ENCODE data around the gene CTTNBP2NL. TPM values are rescaled to one million over a fixed set of nuclear protein-coding genes. Genes with fewer than 3 reads are reported as not detected.
A peak's percentile ranks its signal among the peaks of the same experiment; 100 is the strongest.
"Not testable (repeated sequence)": the region's sequence is repeated elsewhere in the genome, so short reads cannot be mapped to it uniquely, and the experiment has no call there.

The CTTNBP2NL gene
- polyA plus RNA-seq, 1 donor: 16.2 TPM

GRCh38 chr1:112470324-112470723 is 74.3 kb downstream of the CTTNBP2NL start:
- DNase-seq: not testable (repeated sequence)

DNA sequence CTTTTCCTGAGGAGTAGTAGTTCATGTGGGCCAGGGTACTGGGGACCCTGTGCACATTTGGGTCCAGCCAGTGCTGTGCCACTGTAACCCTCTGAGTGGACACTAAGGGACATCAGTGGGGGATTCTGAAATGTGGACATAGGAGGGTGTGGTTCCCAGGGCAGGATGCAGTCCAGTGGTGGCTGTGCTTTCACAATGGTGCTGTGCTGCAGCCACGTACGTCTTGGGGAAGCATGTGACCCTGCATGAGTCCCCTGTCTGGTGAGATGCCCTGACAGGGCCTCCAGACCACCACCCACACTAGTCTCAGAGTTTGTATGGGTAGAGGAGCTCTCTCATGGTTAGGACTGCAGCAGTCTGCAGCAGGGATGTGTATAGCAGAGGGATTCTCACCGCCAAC is 75.0 kb downstream of the CTTNBP2NL start:
- DNase-seq: no peak

- DNase-seq: no peak
Measured at GRCh38 chr1:112472142-112472541, 76.1 kb downstream of the CTTNBP2NL start.

GRCh38 chr1:112477550-112477949 is 81.5 kb downstream of the CTTNBP2NL start:
- DNase-seq: no peak

GRCh38 chr1:112478314-112478713 is 82.3 kb downstream of the CTTNBP2NL start:
- no peak for DNase-seq

DNA sequence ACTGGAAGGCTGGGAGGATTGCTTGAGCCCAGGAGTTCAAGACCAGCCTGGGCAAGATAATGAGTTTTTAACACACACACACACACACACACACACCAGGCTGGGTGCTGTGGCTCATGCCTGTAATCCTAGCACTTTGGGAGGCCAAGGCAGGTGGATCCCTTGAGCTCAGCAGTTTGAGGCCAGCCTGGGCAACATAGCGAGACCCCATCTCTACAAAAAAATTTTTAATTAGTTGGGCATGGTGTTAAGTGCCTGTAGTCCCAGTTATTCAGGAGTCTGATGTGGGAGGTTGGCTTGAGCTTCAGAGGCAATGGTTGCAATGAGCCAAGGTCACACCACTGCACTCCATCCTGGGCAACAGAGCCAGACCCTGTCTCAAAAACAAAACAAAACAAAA is 90.0 kb downstream of the CTTNBP2NL start:
- DNase-seq: not testable (repeated sequence)

DNA sequence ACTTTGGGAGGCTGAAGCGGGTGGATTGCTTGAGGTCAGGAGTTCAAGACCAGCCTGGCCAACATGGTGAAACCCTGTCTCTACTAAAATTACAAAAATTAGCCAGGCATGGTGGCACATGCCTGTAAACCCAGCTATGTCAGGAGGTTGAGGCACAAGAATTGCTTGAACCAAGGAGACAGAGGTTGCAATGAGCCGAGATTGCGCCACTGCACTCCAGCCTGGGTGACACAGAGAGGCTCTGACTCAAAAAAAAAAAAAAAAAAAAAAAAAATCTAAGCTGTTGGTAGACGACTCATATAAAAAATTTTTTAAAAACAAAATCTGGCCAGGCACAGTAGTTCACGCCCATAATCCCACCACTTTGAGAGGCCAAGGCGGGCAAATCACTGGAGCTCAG is 91.7 kb downstream of the CTTNBP2NL start:
- DNase-seq: not testable (repeated sequence)

DNA sequence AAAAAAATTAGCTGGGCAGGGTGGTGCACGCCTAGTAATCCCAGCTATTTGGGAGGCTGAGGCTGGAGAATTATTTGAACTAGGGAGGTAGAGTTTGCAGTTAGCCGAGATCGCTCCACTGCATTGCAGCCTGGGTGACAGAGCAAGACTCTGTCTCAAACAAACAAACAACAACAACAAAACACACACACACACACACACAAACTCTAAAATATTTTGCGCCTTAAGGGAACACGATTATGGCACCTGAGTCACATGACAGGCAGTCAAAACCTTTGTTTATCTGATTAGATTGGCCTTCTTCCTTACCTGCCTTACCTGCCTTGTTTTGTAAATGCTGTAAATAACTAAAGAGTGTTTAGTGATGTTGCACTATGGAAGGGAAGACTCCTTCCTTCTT is 92.1 kb downstream of the CTTNBP2NL start:
- no peak for DNase-seq

- no peak for DNase-seq
Measured at GRCh38 chr1:112492076-112492475, 96.1 kb downstream of the CTTNBP2NL start.

DNA sequence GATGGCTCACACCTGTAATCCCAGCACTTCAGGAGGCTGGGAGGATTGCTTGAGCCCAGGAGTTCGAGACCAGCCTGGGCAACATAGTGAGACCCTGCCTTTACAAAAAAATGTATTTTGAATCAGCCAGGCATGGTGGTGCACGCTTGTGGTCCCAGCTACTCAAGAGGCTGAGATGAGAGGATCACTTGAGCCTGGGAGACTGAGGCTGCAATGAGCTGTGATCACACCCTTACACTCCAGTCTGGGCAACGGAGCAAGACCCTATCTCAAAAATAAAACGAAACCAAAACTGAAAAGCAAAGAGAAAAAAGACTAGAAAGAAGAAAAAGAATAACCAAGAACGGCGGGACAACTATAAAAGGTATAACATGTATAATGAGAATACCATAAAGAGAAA is 97.3 kb downstream of the CTTNBP2NL start:
- DNase-seq: no peak

DNA sequence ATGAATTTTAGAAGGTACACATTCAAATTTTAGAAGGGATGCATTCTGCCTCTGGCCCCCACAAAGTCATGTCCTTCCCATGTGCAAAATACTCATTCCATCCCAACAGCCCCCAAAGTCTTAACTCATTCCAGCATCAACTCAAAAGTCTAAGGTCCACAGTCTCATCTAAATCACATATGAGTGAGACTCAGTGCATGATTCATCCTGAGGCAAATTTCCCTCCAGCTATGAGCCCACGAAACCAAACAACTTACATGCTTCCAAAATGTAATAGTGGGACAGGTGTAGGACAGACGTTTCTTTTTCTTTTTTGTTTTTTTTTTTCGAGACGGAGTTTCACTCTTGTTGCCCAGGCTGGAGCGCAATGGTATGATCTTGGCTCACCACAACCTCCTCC is 100.3 kb downstream of the CTTNBP2NL start:
- DNase-seq: no peak

DNA sequence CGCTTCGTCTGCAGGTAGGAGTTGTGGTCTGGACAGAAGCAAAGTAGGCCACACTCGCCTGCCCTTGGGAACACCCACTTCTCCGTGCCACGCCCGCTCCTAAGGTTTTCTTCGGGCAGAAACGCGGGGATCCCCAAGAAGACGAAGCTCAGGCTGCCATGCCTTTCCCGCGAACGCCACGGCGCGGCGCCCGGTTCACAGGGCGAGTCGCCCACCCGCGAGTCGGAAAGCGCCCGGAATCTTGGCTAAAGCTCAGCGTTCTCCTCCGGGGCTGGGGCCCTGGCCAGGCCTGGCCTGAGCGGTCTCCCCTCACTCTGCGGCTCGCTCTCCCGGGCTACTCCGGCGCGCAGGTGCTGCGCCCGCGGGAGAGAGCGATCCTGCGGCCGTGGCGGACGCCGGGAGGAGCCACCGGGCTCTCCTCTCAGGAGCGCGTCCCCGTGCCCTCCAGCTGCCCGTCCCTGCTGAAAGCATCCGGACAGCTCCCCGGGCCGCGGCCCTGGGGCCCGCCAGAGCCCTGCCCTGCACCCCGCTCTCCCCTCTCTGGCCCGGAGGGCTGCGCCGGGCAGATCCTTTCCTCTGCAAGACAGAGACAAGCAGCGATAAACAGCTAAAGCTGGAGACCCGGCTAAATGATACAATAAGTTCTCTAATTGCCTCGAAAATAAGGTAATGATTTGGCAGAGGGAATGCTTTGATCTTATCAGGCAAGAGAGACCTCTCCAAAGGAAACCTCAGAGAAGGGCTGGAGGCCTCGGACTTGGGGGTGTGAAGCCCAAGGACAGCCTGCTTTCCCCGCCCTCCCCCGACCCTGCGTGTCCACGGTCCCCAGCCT is 106.0 kb downstream of the CTTNBP2NL start:
- peak; percentile 76 for DNase-seq

- no peak for DNase-seq
Measured at GRCh38 chr1:112502826-112503225, 106.8 kb downstream of the CTTNBP2NL start.

GRCh38 chr1:112504001-112504660 is 108.1 kb downstream of the CTTNBP2NL start:
- no peak for DNase-seq

GRCh38 chr1:112504661-112505399 is 108.8 kb downstream of the CTTNBP2NL start:
- DNase-seq: no peak

DNA sequence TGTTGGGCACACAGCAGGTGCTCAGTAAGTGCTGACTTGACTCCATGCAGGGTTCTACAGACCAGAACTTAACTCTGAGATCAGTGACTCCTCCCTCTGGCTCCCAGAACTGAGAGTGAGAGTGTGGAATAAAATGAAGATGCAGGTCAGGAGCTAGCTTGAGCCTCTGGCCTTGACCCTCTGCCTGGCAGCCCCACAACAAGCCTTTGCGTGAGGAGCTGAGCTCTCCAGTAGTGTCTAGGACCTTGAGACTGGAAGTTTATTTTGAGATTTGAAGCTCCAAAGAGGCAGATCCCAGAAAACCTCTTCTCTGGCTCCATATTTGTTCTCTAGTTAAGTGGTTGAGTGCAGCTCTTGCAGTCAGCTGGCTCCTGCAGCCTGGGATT is 109.4 kb downstream of the CTTNBP2NL start:
- DNase-seq: no peak

DNA sequence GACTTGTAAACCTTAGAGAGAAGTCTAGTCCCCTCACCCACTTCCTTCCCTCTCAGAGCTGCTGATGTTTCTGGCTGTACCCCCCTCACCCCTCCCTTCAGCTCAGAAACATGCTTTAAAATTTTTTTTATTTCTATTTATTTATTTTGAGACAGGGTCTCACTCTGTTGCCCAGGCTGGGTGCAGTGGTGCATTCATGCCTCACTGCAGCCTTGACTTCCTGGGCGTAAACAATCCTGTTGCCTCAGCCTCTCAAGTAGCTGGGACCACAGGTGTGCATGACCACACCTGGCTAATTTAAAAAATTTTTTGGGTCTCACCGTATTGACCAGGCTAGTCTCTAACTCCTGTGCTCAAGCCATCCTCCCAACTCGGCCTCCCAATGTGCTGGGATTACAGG is 109.9 kb downstream of the CTTNBP2NL start:
- no peak for DNase-seq

DNA sequence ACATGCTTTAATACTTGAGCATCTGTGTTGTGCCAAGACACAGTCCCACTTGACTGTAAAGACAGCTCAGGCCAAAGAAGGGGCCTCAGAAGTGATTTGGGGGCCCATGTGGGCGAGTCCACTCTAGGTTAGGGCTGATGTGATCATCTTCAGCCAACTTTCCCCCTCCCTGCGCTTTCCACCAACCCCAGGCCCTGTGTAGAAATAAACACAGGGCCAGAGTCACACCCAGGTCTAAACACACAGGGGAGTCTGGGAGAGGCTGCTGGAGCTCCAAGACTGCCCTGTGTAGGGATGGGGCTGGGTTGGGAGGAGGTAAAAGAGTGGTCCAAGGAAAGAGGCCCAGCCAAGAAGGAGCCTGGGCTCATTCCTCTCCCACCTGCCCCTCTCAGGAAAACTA is 110.3 kb downstream of the CTTNBP2NL start:
- DNase-seq: no peak

DNA sequence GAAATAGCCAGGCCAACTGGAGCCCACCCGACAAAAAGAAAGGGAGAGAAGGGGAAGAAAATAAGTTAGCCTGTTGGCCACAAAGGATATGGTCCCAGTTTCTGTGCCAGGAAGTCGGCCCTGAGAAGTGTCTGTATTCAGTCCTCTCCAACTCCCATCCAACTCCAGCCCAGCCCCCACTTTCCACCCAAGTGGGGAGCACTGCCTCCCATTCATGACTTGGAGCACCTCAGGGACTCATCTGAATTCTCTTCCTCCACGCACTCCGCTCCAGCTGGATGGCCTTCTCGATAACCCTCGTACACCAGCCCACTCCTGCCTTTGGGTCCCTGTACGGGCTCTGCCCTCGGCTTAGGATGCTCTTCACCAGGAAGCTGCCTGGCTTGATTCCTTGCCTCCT is 110.7 kb downstream of the CTTNBP2NL start:
- DNase-seq: no peak

GRCh38 chr1:112507336-112507735 is 111.3 kb downstream of the CTTNBP2NL start:
- DNase-seq: no peak

DNA sequence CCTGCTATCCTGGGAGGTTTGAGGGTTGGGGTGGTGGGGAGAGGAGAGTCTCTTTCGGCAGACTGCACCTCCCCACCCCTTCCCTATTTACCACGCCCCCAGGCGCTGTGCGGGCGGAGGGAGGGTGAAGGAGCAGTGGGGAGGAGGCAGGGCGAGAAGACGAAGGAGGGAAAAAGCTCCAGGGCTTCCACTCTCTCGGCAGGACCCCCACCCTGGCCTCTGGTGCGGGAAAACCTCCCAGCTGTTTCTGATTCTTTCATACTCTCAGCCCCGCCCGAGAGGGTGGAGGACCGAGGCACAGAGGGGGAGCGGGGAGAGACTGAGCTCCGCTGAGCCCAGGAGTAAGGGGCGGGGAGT is 111.9 kb downstream of the CTTNBP2NL start:
- no peak for DNase-seq

DNA sequence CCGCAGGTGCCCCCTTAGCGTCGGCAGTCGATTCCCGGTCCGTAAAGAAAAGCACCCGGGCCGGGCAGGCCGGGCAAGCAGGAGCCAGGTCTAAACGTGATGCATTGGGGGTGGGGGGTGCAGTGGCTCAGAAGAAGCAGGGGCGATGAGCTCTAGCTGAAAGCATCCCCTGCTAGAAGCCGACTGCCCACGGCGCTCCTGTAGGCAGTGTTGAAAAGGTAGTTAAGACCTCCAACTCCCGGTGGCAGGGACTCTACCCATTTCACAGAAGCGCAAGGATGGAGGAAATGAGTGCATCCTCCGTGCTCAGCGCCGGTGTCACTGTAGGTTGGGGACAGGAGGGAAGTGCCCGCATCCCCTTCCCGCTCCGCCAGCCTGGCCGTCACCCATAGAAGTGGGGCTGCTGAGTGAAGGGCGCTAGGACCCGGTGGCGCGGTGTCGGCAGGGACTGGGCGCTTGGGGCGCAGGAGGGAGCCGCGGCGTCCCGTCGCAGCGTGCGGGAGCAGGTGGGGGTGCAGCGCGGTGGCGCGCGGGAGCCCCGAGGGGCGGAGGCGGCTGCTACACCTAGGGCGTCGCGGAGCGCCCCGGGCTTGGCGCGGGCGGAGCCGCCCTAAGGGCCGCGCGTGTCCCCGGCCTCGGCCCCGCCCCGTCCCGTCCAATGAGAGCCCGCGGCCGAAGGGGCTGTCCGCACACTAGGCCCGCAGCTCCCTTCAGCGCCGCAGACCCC is 112.4 kb downstream of the CTTNBP2NL start, which contains the start of gene WNT2B:
Gene WNT2B, plus strand, starts transcription at position 688 of the 727 bp plus-strand sequence. CDS start 298 bp downstream, outside the sequence.
- no peak for DNase-seq
